Trophoblast cell (in vitro differentiated cells and primary cell): ENCODE results near the gene PISD.
"Not testable (repeated sequence)": the region's sequence is repeated elsewhere in the genome, so short reads cannot be mapped to it uniquely, and the experiment has no call there.

ENCODE experiments used
- DNase-seq, 2 donors: peaks; one replicate each; pipeline ENCODE4 v3.0.0-alpha.2; 2016
- H2AFZ ChIP-seq: 2 replicates; pipeline ENCODE4 v1.6.1; 2013; ENCODE audit warnings: low read length, moderate library complexity, mild to moderate bottlenecking; ENCODE audit not compliant: insufficient read depth, poor library complexity
- H2AK5ac ChIP-seq: 2 replicates; pipeline ENCODE4 v1.6.1; 2013; ENCODE audit warnings: mild to moderate bottlenecking, low read length
- H2BK120ac ChIP-seq: 2 replicates; pipeline ENCODE4 v1.6.1; 2013; ENCODE audit warnings: low read length, mild to moderate bottlenecking, moderate library complexity; ENCODE audit not compliant: insufficient read depth, poor library complexity
- H2BK12ac ChIP-seq: 2 replicates; pipeline ENCODE4 v1.6.1; 2013; ENCODE audit warnings: mild to moderate bottlenecking, low read length, moderate library complexity
- H2BK5ac ChIP-seq: 2 replicates; pipeline ENCODE4 v1.6.1; 2013; ENCODE audit warnings: low read length, low read depth, moderate library complexity, mild to moderate bottlenecking; ENCODE audit not compliant: poor library complexity
- H3K14ac ChIP-seq: 2 replicates; pipeline ENCODE4 v1.6.1; 2013; ENCODE audit warnings: mild to moderate bottlenecking, low read length
- H3K18ac ChIP-seq: 2 replicates; pipeline ENCODE4 v1.6.1; 2013; ENCODE audit warnings: mild to moderate bottlenecking, low read length
- H3K23ac ChIP-seq: 2 replicates; pipeline ENCODE4 v1.6.1; 2013; ENCODE audit warnings: low read length
- H3K27ac ChIP-seq: 2 replicates; pipeline ENCODE4 v1.5.1; 2013; ENCODE audit warnings: low read depth, mild to moderate bottlenecking, inconsistent platforms, low read length, moderate library complexity
- H3K27me3 ChIP-seq: 2 replicates; pipeline ENCODE4 v1.6.1; 2013; ENCODE audit warnings: inconsistent platforms, mild to moderate bottlenecking, low read length, moderate library complexity; ENCODE audit not compliant: insufficient read depth
- H3K36me3 ChIP-seq, 2 experiments: 1 replicate in 1 of 2; 2 replicates in 1 of 2; pipeline ENCODE4 v1.6.1; 2013; ENCODE audit warnings: low read length in 2 of 2, mild to moderate bottlenecking in 2 of 2, moderate library complexity in 1 of 2; ENCODE audit not compliant: insufficient read depth in 2 of 2, control insufficient read depth in 1 of 2
- H3K4ac ChIP-seq: 2 replicates; pipeline ENCODE4 v1.6.1; 2013; ENCODE audit warnings: low read depth, mild to moderate bottlenecking, low read length, moderate library complexity
- H3K4me1 ChIP-seq, 2 experiments: 1 replicate in 1 of 2; 2 replicates in 1 of 2; pipeline ENCODE4 v1.6.1; 2013; ENCODE audit warnings: low read length in 2 of 2, mild to moderate bottlenecking in 2 of 2, moderate library complexity in 1 of 2; ENCODE audit not compliant: insufficient read depth in 2 of 2, control insufficient read depth in 1 of 2
- H3K4me2 ChIP-seq: 2 replicates; pipeline ENCODE4 v1.6.1; 2013; ENCODE audit warnings: inconsistent platforms, mild to moderate bottlenecking, low read length, moderate library complexity
- H3K4me3 ChIP-seq: 2 replicates; pipeline ENCODE4 v1.5.1; 2013; ENCODE audit warnings: mild to moderate bottlenecking, low read depth, low read length, inconsistent platforms
- H3K79me1 ChIP-seq: one replicate; pipeline ENCODE4 v1.6.1; 2013; ENCODE audit warnings: low read length
- H3K79me2 ChIP-seq: 2 replicates; pipeline ENCODE4 v1.6.1; 2013; ENCODE audit warnings: low read length, mild to moderate bottlenecking; ENCODE audit not compliant: control insufficient read depth, insufficient read depth, poor library complexity
- H3K9ac ChIP-seq: 2 replicates; pipeline ENCODE4 v1.6.1; 2013; ENCODE audit warnings: mild to moderate bottlenecking, low read length
- H3K9me3 ChIP-seq: 2 replicates; pipeline ENCODE4 v1.6.1; 2013; ENCODE audit warnings: low read depth, mild to moderate bottlenecking, control low read depth, inconsistent platforms, low read length; ENCODE audit not compliant: insufficient read depth
- H4K12ac ChIP-seq: 2 replicates; pipeline ENCODE4 v1.6.1; 2013; ENCODE audit warnings: low read depth, mild to moderate bottlenecking, low read length, moderate library complexity
- H4K8ac ChIP-seq: 2 replicates; pipeline ENCODE4 v1.6.1; 2013; ENCODE audit warnings: low read depth, mild to moderate bottlenecking, low read length, moderate library complexity
- H4K91ac ChIP-seq: one replicate; pipeline ENCODE4 v1.6.1; 2013; ENCODE audit warnings: low read depth, mild to moderate bottlenecking, low read length, moderate library complexity
- WGBS: extraction: QIAGEN DNeasy Blood & Tissue Kit; methylation state at CpG from one replicate; pipeline ENCODE4 v1.1.7; 2013; ENCODE audit warnings: missing lambda C conversion rate; ENCODE audit not compliant: insufficient read length, insufficient coverage; ENCODE audit errors: extremely low coverage; 5-methylcytosine and 5-hydroxymethylcytosine counted together

The PISD gene

GRCh38 chr22:31694046-31694445 lies 32.0 kb upstream of the PISD start:
- not testable (repeated sequence) for DNase-seq, H4K91ac ChIP-seq, H3K18ac ChIP-seq, H3K14ac ChIP-seq, H2BK12ac ChIP-seq, H4K8ac ChIP-seq, H3K4me1 ChIP-seq, H3K27me3 ChIP-seq, H2BK120ac ChIP-seq, H3K4me2 ChIP-seq, H3K9me3 ChIP-seq, H2AFZ ChIP-seq, H3K9ac ChIP-seq, H3K79me2 ChIP-seq, H3K4ac ChIP-seq, H4K12ac ChIP-seq, H3K23ac ChIP-seq, H3K79me1 ChIP-seq, H3K27ac ChIP-seq, H2AK5ac ChIP-seq, H3K4me3 ChIP-seq, H2BK5ac ChIP-seq
- peaks cover 30 to 36% of the 10 kb centered on the region in 2 experiments for H3K36me3 ChIP-seq
- WGBS: no CpG with 5 or more reads among the region's 11 CpGs

- Histone ChIP-seq H3K36me3 (peaks cover 24 to 30% of the 10 kb centered on the region in 2 experiments), H2AFZ (no peak overlapping the region), H3K4me1 (no peaks in the 10 kb centered on the region), H3K4me3 (no peak overlapping the region), H3K9me3 (no peaks in the 10 kb centered on the region), H3K23ac (no peak overlapping the region), H4K8ac (no peak overlapping the region), H3K14ac (no peak overlapping the region), H3K79me1 (no peaks in the 10 kb centered on the region), H4K12ac (no peak overlapping the region), H3K4ac (no peak overlapping the region), H3K18ac (no peak overlapping the region), H3K27ac (no peak overlapping the region), H2BK12ac (no peak overlapping the region), H3K27me3 (no peaks in the 10 kb centered on the region), H4K91ac (no peak overlapping the region), H2BK5ac (no peak overlapping the region), H3K9ac (no peak overlapping the region), H3K79me2 (no peaks in the 10 kb centered on the region), H2BK120ac (no peak overlapping the region), H3K4me2 (no peak overlapping the region), H2AK5ac (no peak overlapping the region)
- DNase-seq: no peak
- no CpG with 5 or more reads among the region's 1 CpG for WGBS
Measured at GRCh38 chr22:31692186-31692886, 30.3 kb upstream of the PISD start.

- H3K27me3 ChIP-seq: no peaks in the 10 kb centered on the region
- no peak overlapping the region for H3K4me3 ChIP-seq
- H4K91ac ChIP-seq: no peak overlapping the region
- no peak overlapping the region for H3K23ac ChIP-seq
- H3K27ac ChIP-seq: no peak overlapping the region
- H2AK5ac ChIP-seq: no peak overlapping the region
- WGBS: no CpG with 5 or more reads among the region's 3 CpGs
- peaks cover 24 to 26% of the 10 kb centered on the region in 2 experiments for H3K36me3 ChIP-seq
- no peak overlapping the region for H3K4ac ChIP-seq
- H2AFZ ChIP-seq: no peak overlapping the region
- DNase-seq: no peak
- H3K14ac ChIP-seq: no peak overlapping the region
- H3K18ac ChIP-seq: no peak overlapping the region
- no peak overlapping the region for H2BK5ac ChIP-seq
- H3K9me3 ChIP-seq: no peaks in the 10 kb centered on the region
- H3K4me1 ChIP-seq: no peaks in the 10 kb centered on the region
- no peaks in the 10 kb centered on the region for H3K79me2 ChIP-seq
- H2BK120ac ChIP-seq: no peak overlapping the region
- no peak overlapping the region for H2BK12ac ChIP-seq
- no peak overlapping the region for H4K8ac ChIP-seq
- no peak overlapping the region for H3K4me2 ChIP-seq
- no peak overlapping the region for H4K12ac ChIP-seq
- no peaks in the 10 kb centered on the region for H3K79me1 ChIP-seq
- H3K9ac ChIP-seq: no peak overlapping the region
Measured at GRCh38 chr22:31691408-31691807, 29.4 kb upstream of the PISD start.

GRCh38 chr22:31683181-31684105 lies 21.4 kb upstream of the PISD start:
- Histone ChIP-seq H3K14ac (no peak overlapping the region), H4K8ac (no peak overlapping the region), H3K27me3 (no peaks in the 10 kb centered on the region), H4K12ac (no peak overlapping the region), H3K4me2 (no peak overlapping the region), H3K9me3 (no peaks in the 10 kb centered on the region), H3K79me1 (no peaks in the 10 kb centered on the region), H2AFZ (no peak overlapping the region), H3K36me3 (peaks cover 23 to 33% of the 10 kb centered on the region in 2 experiments), H3K79me2 (no peaks in the 10 kb centered on the region), H4K91ac (no peak overlapping the region), H3K18ac (no peak overlapping the region), H3K9ac (no peak overlapping the region), H2BK5ac (no peak overlapping the region), H2BK120ac (no peak overlapping the region), H3K27ac (no peak overlapping the region), H3K23ac (no peak overlapping the region), H2AK5ac (no peak overlapping the region), H3K4ac (no peak overlapping the region), H2BK12ac (no peak overlapping the region), H3K4me1 (no peaks in the 10 kb centered on the region), H3K4me3 (no peak overlapping the region)
- no peak for DNase-seq
- no CpG with 5 or more reads among the region's 13 CpGs for WGBS
